Hepatocyte (in vitro differentiated cells): ENCODE results near the gene PLBD1. TPM values are rescaled to one million over a fixed set of nuclear protein-coding genes. Genes with fewer than 3 reads are reported as not detected.

Source experiments
- DNase-seq: peaks from one replicate; pipeline ENCODE4 v3.0.0-alpha.2; 2016; ENCODE audit warnings: low spot score
- H2AFZ ChIP-seq: fragments of 200-600 bp; sonication (generic); 2 replicates; pipeline ENCODE4 v1.6.0; 2016; ENCODE audit warnings: antibody characterized with exemption, mild to moderate bottlenecking
- H3K27ac ChIP-seq: fragments of 200-600 bp; sonication (generic); 2 replicates; pipeline ENCODE4 v1.5.1; 2016; ENCODE audit warnings: mild to moderate bottlenecking
- H3K27me3 ChIP-seq: fragments of 200-600 bp; sonication (generic); 2 replicates; pipeline ENCODE4 v1.6.1; 2016
- H3K36me3 ChIP-seq: fragments of 200-600 bp; sonication (generic); replicated peaks from 2 replicates; pipeline ENCODE4 v1.5.1; 2016; ENCODE audit warnings: low read depth; ENCODE audit not compliant: insufficient read depth
- H3K4me1 ChIP-seq: fragments of 200-600 bp; sonication (generic); 2 replicates; pipeline ENCODE4 v1.5.1; 2016; ENCODE audit warnings: mild to moderate bottlenecking, moderate library complexity; ENCODE audit not compliant: insufficient read depth
- H3K4me2 ChIP-seq: fragments of 200-600 bp; sonication (generic); 2 replicates; pipeline ENCODE4 v1.6.0; 2016
- H3K4me3 ChIP-seq: fragments of 200-600 bp; sonication (generic); 2 replicates; pipeline ENCODE4 v1.5.1; 2016; ENCODE audit warnings: mild to moderate bottlenecking
- H3K79me2 ChIP-seq: fragments of 200-600 bp; sonication (generic); 2 replicates; pipeline ENCODE4 v1.6.0; 2017; ENCODE audit warnings: mild to moderate bottlenecking
- H3K9me2 ChIP-seq: fragments of 200-600 bp; sonication (generic); replicated peaks from 2 replicates; pipeline ENCODE4 v1.6.0; 2017; ENCODE audit warnings: mild to moderate bottlenecking; ENCODE audit not compliant: insufficient read depth
- H3K9me3 ChIP-seq: fragments of 200-600 bp; sonication (generic); 2 replicates; pipeline ENCODE4 v1.5.1; 2016; ENCODE audit warnings: low read depth, mild to moderate bottlenecking
- H4K20me1 ChIP-seq: fragments of 200-600 bp; sonication (generic); 2 replicates; pipeline ENCODE4 v1.6.0; 2016; ENCODE audit warnings: mild to moderate bottlenecking; ENCODE audit not compliant: insufficient read depth, poor library complexity, severe bottlenecking
- CTCF ChIP-seq: fragments of 200-600 bp; sonication (generic); IDR thresholded peaks from 2 replicates; pipeline ENCODE4 v1.5.1; 2016; ENCODE audit warnings: antibody characterized with exemption, mild to moderate bottlenecking; ENCODE audit not compliant: poor library complexity
- EZH2 ChIP-seq: fragments of 200-600 bp; sonication (generic); IDR thresholded peaks from 2 replicates; pipeline ENCODE4 v1.6.1; 2016; ENCODE audit warnings: antibody characterized with exemption, mild to moderate bottlenecking, borderline replicate concordance
- EZH2phosphoT487 ChIP-seq: fragments of 200-600 bp; sonication (generic); IDR thresholded peaks from one replicate; pipeline ENCODE4 v1.6.1; 2018; ENCODE audit warnings: antibody characterized with exemption, mild to moderate bottlenecking, low read depth, moderate library complexity; ENCODE audit not compliant: unreplicated experiment, severe bottlenecking
- WGBS: methylation state at CpG from one replicate; pipeline ENCODE4 v1.1.6; 2016; ENCODE audit warnings: low lambda C conversion rate; ENCODE audit errors: missing lambda C conversion rate; 5-methylcytosine and 5-hydroxymethylcytosine counted together
- polyA plus RNA-seq: library from polyadenylated mRNA; unstranded; fragments of >200 nt; fragmentation: Nextera tagmentation; extraction: Ambion mirVana; gene quantifications from 2 replicates; pipeline ENCODE4 v1.2.1, GENCODE V29; 2016
- total RNA-seq: library from RNA; depleted of rRNA; stranded (reverse); fragments of >200 nt; gene quantifications from 2 replicates; pipeline ENCODE4 v1.2.3, GENCODE V29; 2014

The PLBD1 gene
- total and polyA plus RNA-seq, 2 experiments from 2014 or later: 18.6 to 19.1 TPM

- no peak overlapping the region for H3K27ac ChIP-seq
- H3K27me3 ChIP-seq: no peaks in the 10 kb centered on the region
- WGBS: 90% methylated on average over 3 of the region's 3 CpGs
- no peak overlapping the region for H2AFZ ChIP-seq
- H3K79me2 ChIP-seq: no peaks in the 10 kb centered on the region
- H3K9me2 ChIP-seq: no peaks in the 10 kb centered on the region
- no peaks in the 10 kb centered on the region for H3K9me3 ChIP-seq
- no peak overlapping the region for H3K4me2 ChIP-seq
- DNase-seq: no peak
- no peak overlapping the region for H3K4me3 ChIP-seq
- no peak for TF ChIP-seq EZH2phosphoT487
- TF ChIP-seq EZH2: no peak
- TF ChIP-seq CTCF: no peak
- H3K4me1 ChIP-seq: no peaks in the 10 kb centered on the region
- H3K36me3 ChIP-seq: no peaks in the 10 kb centered on the region
- H4K20me1 ChIP-seq: no peaks in the 10 kb centered on the region
These were observed 20.9 kb upstream of the PLBD1 start for GRCh38 chr12:14588571-14588970.

- no peaks in the 10 kb centered on the region for H3K9me2 ChIP-seq
- 97% methylated on average over 8 of the region's 8 CpGs for WGBS
- no peaks in the 10 kb centered on the region for H3K36me3 ChIP-seq
- no peak overlapping the region for H3K4me2 ChIP-seq
- H3K4me3 ChIP-seq: no peak overlapping the region
- H4K20me1 ChIP-seq: no peaks in the 10 kb centered on the region
- H3K4me1 ChIP-seq: no peaks in the 10 kb centered on the region
- no peak for DNase-seq
- H2AFZ ChIP-seq: no peak overlapping the region
- H3K27me3 ChIP-seq: no peaks in the 10 kb centered on the region
- H3K27ac ChIP-seq: no peak overlapping the region
- no peaks in the 10 kb centered on the region for H3K79me2 ChIP-seq
- no peaks in the 10 kb centered on the region for H3K9me3 ChIP-seq
- TF ChIP-seq EZH2phosphoT487 (no peak), CTCF (no peak), EZH2 (no peak)
These were observed 11.0 kb upstream of the PLBD1 start for GRCh38 chr12:14578646-14579045.

- Histone ChIP-seq H3K36me3 (no peaks in the 10 kb centered on the region), H3K27me3 (no peaks in the 10 kb centered on the region), H3K4me1 (no peaks in the 10 kb centered on the region), H3K79me2 (no peaks in the 10 kb centered on the region), H3K9me3 (no peaks in the 10 kb centered on the region), H3K4me2 (no peak overlapping the region), H4K20me1 (no peaks in the 10 kb centered on the region), H3K9me2 (no peaks in the 10 kb centered on the region), H3K4me3 (no peak overlapping the region), H3K27ac (no peak overlapping the region), H2AFZ (no peak overlapping the region)
- DNase-seq: no peak
- WGBS: 96% methylated on average over 1 of the region's 1 CpG
- no peak for TF ChIP-seq CTCF
- no peak for TF ChIP-seq EZH2phosphoT487
- no peak for TF ChIP-seq EZH2
These were observed 9.7 kb upstream of the PLBD1 start for GRCh38 chr12:14577344-14577743.

- Histone ChIP-seq H3K79me2 (no peaks in the 10 kb centered on the region), H4K20me1 (no peaks in the 10 kb centered on the region), H2AFZ (no peak overlapping the region), H3K9me3 (no peaks in the 10 kb centered on the region), H3K4me1 (peaks cover 3% of the 10 kb centered on the region), H3K9me2 (no peaks in the 10 kb centered on the region), H3K27ac (no peak overlapping the region), H3K4me3 (no peak overlapping the region), H3K36me3 (no peaks in the 10 kb centered on the region), H3K4me2 (no peak overlapping the region), H3K27me3 (no peaks in the 10 kb centered on the region)
- no peak for TF ChIP-seq EZH2
- TF ChIP-seq CTCF: no peak
- TF ChIP-seq EZH2phosphoT487: no peak
- no peak for DNase-seq
- 81% methylated on average over 8 of the region's 8 CpGs for WGBS
These were observed 9.2 kb upstream of the PLBD1 start for GRCh38 chr12:14576896-14577295.
